GM08714 (cell line): ENCODE data around the gene C15orf40.
"Not testable (repeated sequence)": the region's sequence is repeated elsewhere in the genome, so short reads cannot be mapped to it uniquely, and the experiment has no call there.

Source experiments
- H3K4me3 ChIP-seq: fragments of 200-500 bp; sonication (Bioruptor generic); 2 replicates; pipeline ENCODE4 v1.5.1; 2014; ENCODE audit warnings: mild to moderate bottlenecking, low read length, inconsistent platforms
- ZNF274 ChIP-seq: IDR thresholded peaks from 2 replicates; pipeline ENCODE4 v1.6.1; 2012; ENCODE audit warnings: mild to moderate bottlenecking, low read depth, low read length

C15orf40 gene

GRCh38 chr15:82950746-82951370, 60.6 kb downstream of the C15orf40 start:
- TF ChIP-seq ZNF274, result no peak
- H3K4me3 ChIP-seq, result no peak overlapping the region; the same call in 1 of the 2 replicates

DNA sequence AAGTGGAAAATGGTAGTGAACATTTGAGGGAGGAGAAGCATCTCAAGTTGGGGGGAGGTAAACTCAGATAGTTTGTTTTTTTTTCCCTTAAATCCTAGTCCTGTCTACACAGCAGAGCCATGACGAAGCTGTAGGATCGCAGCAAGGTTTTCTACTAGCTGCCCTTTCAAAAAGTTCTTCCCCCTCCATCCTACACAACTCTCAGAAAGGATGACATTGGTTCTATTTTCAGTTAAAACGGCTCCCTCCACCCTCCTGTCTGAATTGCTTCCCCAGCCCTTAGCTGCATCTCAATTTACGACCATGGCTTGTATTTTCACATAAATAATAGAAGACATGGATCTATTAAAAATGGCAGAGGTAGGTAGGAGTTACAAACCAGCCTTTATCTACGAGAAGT, 61.1 kb downstream of the C15orf40 start:
- TF ChIP-seq ZNF274, result no peak
- H3K4me3 ChIP-seq, result no peak overlapping the region; the same call in 1 of the 2 replicates

- no peak for TF ChIP-seq ZNF274
- no peak overlapping the region for H3K4me3 ChIP-seq
Observed at GRCh38 chr15:82946155-82946701, 65.2 kb downstream of the C15orf40 start.

- TF ChIP-seq ZNF274, result no peak
- no peak overlapping the region for H3K4me3 ChIP-seq
Observed at GRCh38 chr15:82945326-82945725, 66.1 kb downstream of the C15orf40 start.

- no peak for TF ChIP-seq ZNF274
Observed at GRCh38 chr15:82944821-82945220, 66.6 kb downstream of the C15orf40 start.

GRCh38 chr15:82944056-82944455, 67.4 kb downstream of the C15orf40 start:
- no peak overlapping the region for H3K4me3 ChIP-seq
- TF ChIP-seq ZNF274, result no peak

More at GRCh38 chr15:82944821-82945220, 66.6 kb downstream of the C15orf40 start:
- H3K4me3 ChIP-seq, result no peak overlapping the region

GRCh38 chr15:82943176-82943575, 68.3 kb downstream of the C15orf40 start:
- no peak for TF ChIP-seq ZNF274
- H3K4me3 ChIP-seq, result no peak overlapping the region

DNA sequence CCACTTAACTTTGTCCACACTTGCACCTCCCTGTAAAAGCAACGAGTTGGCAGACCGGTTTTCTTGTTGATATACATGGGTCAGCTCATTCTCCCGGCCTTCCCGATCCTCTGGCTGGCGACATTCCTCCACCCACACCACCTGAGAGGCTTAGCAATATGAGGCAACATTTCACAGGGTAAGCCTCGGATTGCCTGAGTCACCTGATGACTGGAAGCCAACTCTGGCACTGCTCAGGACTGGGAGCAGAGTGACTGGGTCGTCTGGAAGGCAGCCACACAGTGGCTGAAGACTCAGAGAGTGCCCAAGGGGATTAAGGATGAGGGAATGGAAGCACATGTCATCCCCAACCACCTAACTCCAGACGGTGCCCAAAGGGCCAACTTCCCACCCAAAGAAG, 68.7 kb downstream of the C15orf40 start:
- H3K4me3 ChIP-seq, result no peak overlapping the region
- TF ChIP-seq ZNF274, result no peak

GRCh38 chr15:82939678-82940077, 71.8 kb downstream of the C15orf40 start:
- H3K4me3 ChIP-seq, result not testable (repeated sequence)
